Measurements from ENCODE around the gene GCLC.

DNA sequence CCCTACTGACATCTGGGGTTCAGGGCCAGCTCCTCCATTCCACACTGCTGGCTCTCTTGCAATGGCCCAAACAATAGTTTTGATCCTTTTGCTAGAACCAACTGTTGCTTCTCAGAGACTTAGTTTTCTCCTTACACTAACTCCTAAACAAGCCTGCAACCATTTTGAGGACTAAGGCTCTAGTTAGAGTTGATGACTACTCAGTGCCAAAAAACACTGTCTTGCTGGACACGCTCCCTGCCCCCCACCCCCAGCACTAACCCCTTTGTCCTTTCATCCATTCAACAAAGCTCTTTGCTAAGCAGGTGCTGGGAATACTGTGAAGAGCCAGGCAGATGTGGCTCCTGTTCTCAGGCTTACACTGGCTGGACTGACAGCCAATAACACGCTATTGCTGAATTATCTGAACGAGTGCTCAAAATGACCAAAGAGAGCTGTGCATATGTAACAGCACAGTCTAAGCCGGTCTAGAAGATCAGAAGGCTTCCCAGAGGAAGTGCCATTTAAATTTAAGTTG lies 17.6 kb downstream of the GCLC start:
- TF ChIP-seq, protein P1, sequence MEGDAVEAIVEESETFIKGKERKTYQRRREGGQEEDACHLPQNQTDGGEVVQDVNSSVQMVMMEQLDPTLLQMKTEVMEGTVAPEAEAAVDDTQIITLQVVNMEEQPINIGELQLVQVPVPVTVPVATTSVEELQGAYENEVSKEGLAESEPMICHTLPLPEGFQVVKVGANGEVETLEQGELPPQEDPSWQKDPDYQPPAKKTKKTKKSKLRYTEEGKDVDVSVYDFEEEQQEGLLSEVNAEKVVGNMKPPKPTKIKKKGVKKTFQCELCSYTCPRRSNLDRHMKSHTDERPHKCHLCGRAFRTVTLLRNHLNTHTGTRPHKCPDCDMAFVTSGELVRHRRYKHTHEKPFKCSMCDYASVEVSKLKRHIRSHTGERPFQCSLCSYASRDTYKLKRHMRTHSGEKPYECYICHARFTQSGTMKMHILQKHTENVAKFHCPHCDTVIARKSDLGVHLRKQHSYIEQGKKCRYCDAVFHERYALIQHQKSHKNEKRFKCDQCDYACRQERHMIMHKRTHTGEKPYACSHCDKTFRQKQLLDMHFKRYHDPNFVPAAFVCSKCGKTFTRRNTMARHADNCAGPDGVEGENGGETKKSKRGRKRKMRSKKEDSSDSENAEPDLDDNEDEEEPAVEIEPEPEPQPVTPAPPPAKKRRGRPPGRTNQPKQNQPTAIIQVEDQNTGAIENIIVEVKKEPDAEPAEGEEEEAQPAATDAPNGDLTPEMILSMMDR (IDR thresholded peaks at IDR 0.05), result no peak
- no peak for TF ChIP-seq POLR2AphosphoS5 (IDR thresholded peaks at IDR 0.05; ENCODE audit: insufficient read depth in 1 of 2, low read depth in 1 of 2)
